GM19023 (cell line): Measurements from ENCODE around the gene IGFL3.
"Not testable (repeated sequence)": the region's sequence is repeated elsewhere in the genome, so short reads cannot be mapped to it uniquely, and the experiment has no call there.

Experiments
- ATAC-seq: cut with Tn5 transposase; IDR thresholded peaks from one replicate; pipeline ENCODE4 v1.9.1; 2021; ENCODE audit warnings: mild to moderate bottlenecking, moderate library complexity; ENCODE audit not compliant: unreplicated experiment

IGFL3 gene

DNA sequence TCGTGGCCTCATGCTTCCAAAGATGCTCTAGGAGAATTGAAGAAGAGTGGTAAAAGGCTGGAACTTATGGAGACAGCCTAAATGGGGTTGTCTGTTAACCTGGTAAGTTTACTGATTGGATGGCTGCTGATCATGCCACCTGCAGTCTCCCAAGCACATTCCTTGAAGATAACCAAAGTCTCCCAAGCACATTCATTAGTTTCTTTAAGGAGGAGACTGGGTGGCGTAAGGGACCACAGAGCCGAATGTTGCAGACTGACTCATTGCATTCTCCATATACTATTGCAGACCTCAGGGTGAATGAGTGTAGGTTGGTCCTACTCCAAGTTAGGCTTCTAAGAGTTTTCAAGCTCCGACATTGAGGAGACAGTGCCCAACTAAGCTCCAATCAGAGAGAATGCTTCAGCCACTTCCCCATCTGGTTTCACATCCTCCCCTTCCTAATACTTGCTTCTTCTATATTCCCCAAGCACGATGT is at the start of gene IGFL3:
TSS of gene IGFL3 (minus strand) at position 51 of the 478 bp plus-strand sequence. CDS start at position 12, 39 bp downstream.
- no peak for ATAC-seq

DNA sequence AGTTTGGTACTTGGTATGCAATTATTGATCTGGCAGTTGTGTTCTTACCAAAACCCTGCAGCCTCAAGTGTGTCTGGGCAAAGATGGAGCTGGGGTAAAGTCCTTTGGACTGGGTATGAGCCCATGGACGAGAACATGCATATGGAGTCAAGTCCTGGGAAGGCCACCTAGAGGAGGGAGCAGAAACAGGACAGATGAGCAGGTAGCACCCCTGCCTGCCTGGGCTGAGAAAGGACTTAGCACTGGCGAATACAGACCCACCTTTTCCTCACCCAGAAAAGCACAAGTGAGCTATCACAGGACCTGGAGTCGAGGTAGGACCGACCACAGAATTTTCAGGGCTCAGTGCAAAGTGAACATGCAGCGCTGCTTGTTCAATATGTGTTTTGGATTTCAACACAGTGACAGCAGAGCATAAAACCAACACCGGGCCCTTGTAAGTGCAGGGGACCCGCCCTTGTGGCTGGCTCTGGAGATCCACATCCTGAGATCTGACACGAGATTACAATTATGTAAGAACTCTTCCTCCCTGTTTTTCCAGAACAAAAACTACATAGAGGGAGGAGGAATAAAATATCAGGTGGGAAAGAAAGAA is 49.5 kb upstream of the IGFL3 start:
- no peak for ATAC-seq

DNA sequence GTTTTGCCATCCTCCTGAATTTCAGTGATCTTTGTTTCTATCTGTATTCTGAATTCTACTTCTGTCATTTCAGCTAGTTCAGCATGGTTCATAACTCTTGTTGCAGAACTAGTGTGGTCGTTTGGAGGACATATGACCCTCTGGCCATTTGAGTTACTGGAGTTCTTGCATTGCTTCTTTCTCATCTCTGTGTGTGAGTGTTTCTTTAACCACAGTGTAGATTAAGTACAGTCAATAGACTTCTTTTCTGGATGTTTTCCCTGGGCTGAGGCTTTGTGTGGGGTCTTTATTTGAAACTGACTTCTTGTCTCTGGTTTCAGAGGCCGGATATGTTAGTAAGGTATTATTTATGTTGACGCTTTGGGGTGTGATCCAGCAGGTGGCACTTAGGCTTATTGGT is 38.2 kb upstream of the IGFL3 start:
- ATAC-seq, result no peak

DNA sequence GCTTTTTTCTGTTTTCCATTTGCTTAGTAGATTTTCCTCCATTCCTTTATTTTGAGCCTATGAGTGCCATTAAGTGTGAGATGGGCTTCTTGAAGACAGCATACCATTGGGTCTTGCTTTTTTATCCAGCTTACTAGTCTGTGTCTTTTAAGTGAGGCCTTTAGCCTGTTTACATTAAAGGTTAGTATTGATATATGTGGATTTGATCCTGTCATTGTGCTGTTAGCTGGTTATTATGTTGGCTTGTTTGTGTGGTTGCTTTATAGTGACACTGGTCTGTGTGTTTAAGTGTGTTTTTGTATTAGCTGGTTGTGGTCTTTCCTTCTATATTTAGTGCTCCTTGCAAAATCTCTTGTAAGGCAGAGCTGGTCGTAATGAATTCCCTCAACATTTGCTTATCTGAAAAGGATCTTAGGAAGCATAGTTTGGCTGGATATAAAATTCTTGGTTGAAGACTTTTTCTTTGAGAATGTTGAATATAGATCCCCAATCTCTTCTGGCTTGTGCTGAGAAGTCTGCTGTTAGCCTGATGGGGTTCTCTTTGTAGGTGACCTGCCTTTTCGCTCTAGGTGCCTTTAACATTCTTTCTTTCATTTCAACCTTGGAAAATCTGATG is 37.3 kb upstream of the IGFL3 start:
- ATAC-seq, result not testable (repeated sequence)

DNA sequence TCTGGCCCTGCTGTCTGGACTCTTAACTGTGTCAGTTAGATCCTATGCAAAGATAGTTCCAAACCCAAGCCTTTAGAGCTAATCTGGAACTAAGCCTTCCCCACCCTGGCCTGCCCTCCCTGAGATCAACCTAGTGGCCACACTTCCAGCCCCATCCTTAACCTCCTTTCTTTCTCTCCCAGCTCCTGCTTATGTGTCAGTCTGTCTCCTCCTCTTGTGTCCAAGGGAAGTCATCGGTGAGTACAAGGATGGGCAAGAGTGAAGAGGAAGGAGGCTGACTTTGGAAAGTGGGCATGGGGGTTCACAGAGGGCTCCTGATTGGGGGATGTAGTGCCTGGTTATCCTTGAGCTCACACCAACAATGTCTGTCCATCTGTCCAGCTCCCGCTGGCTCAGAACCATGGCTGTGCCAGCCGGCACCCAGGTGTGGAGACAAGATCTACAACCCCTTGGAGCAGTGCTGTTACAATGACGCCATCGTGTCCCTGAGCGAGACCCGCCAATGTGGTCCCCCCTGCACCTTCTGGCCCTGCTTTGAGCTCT is 35.8 kb upstream of the IGFL3 start:
- ATAC-seq, result no peak

DNA sequence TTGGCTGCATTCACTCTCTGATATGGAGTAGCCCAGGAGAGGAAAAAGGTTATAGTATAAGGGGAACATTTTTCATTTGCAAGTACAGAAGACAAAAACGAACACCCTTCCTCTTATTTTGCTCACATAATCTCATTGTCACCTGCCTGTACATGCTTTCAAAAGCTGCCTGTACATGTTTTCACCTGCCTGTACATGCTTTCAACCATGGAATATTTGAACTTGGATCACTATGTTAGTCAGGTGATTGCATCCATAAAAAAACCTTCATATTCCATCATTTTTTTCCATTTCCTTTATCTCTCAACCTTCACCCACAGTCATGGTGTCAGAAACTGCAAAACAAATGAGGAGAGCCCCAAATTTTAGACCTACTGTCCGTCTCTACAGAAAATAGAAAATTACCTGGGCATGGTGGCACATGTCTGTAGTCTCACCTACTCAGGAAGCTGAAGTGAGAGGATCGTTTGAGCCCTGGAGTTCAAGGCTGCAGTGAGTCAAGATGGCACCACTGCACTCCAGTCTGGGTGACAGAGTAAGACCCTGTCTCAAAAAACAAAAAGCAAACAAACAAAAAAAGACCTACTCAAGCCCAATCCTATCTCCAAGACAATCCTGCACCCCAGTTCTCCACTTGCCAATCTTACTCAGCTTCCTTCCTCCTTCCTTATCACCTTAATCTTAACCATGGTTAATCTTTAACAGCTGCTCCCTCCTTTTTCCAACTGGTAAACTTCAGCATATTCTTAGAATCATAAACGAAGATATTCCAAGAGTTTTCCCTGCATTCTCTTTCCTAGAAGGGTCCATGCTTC is 35.1 kb upstream of the IGFL3 start:
- no peak for ATAC-seq

DNA sequence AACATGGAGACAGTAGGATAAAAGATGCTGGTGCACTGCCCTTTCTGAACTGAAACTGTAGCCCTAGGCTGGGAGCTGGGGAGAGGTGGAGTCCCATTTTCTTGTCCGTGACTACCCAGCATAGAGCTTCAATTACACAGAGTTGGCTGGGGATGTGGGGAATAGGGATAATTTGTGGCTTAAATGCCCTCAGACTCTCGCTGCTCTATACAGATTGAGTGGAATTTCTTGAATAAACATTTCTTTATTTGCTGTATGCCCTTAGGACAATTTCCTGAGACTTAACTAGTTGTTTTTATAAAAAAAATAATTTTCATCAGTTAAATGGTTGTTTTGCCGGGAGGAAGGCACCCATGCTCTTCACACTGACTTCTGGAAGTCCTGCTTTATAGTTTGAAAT is 30.7 kb upstream of the IGFL3 start:
- no peak for ATAC-seq

DNA sequence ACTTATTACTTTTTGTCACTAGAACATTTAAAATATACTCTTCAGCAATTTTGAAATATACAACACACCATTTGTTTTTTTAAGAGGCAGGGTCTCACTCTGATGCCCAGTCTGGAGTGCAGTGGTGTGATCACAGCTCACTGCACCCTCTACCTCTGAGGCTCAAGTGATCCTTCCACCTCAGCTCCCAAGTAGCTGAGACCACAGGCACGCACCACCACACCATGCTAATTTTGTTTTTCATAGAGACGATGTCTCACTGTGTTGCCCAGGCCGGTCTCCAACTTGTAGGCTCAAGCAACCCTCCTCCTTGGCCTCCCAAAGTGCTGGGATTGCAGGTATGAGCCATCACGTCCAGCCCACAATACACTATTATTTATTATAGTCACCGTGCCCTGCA is 26.1 kb upstream of the IGFL3 start:
- no peak for ATAC-seq

DNA sequence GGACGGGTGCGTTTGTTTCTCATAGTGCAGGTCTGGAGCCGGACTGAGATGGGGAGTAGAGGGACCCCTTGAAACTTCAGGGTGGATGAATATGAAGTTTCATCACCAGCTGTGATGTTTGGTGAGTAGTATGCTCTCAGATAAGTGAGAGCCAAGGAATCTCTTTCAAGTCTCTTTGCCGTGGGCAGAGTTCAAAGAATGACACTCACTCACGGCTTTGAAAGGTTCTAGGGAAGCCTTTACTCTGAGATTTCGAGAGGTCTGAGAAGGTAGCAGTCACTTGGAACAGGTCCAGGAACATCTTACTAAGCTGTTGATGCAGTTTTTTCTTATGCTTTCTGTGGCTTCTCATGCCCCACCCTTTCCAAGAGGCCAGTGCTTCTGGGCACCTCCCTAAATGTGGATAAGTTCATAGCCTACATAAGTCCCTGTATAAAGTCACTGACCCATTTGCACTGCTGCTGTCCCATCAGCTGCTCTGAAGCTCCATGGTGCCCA is 23.4 kb upstream of the IGFL3 start, which contains the start of gene IGFL2:
TSS of gene IGFL2 (plus strand) at position 448 of the 498 bp plus-strand sequence. CDS start at position 489, 41 bp downstream.
- ATAC-seq, result no peak

DNA sequence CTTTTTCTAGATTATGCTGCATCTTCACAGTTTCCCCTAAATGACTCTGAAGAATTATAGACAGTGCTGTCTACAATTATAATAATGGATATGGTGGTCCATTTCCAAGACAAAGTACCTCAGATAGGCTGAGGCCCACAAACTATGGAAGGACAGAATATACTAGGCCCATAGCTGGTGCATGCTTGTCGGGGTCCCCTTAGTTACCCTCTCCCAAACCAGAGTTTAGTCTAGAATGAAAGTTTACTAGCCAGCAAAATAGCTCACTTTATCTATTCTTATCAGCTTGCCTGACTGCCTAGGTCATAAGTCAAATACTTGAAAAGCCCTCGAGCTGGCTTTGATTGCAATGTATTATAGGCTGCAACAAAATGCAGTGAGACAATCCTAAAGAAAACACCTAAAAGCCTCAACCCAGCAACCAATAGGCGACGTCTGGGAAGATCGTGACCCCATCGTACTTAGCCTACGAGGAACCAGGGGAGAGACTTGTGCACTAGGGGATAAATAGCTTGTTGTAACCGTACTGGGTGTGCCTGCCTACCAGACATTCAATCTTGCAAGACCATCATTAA is 22.8 kb upstream of the IGFL3 start:
- ATAC-seq, result no peak

DNA sequence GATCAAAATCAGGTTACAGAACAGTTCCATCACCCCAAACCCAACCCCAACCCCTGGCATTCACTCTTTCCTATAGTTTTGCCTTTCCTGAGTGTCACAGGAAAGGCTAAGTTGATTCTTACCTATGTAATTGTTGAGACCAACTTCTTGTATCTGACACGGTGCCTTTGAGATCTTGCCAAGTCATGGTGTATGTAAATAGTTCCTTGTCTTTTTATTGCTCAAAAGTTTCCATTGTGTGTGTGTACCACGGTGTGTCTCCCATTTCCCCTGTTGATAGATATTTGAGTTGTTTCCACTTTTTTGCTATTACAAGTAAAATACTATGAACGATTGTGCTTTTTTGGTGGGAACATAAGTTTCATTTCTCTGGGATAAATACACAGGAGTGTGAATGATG is 20.3 kb upstream of the IGFL3 start:
- ATAC-seq, result no peak

DNA sequence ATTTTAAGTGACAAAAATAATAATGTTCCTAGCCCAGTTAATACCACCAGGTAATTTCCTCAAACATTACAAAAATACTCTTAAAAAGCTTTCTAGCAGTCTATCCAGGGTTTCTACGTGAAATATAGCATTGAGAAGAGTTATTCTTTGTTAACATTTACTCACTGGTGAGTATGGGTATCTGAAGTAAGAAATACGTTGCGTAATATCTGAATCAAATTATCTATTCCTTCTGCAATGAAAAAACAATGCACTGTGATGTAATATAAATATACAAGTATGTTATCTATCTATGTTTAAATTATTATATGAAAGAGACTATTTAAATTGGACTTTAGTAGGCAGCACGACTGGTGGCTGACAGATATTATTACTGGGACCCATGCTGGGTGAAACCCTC is 17.8 kb upstream of the IGFL3 start:
- ATAC-seq, result no peak

DNA sequence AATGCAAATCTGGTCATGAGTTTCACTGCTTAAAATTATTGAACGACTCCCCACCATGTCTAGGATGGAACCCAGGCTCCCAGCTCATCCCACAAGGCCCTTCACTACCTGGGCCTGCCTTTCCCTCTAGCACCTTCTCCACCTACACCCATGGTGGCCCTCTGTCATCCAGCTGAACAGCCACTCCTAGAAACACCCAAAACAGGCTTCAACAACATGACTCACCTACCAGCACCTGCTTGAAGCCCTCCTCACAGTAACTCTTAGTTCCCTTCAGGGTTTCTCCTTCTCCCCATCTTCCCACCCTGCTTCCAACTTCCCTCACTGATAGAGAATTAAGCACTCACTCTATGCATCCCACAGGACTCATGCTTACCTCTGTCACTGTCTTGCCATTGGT is 16.9 kb upstream of the IGFL3 start:
- no peak for ATAC-seq

DNA sequence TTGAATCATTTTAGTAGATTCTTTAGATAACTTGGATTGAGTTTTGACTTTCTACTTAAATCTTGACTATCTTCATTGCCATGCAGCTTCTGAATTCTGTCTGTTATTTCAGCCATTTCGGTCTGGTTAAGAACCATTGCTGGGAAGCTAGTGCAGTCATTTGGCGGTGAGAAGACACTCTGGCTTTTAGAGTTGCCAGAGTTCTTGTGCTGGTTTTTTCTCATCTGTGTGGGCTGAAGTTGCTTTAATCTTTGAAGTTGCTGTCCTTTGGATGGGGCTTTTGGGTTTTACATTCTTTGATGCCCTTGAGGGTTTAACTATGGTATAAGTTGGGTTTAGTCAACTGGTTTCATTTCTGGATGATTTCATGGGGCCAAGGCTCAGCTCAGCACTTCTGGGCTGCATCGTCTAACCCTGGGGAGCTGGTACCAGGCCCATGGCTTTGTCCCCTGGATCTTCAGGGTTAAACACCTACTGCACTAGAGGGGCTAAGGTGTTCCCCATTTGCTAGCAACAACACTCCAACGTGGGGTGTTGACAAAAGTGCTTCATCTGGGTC is 13.5 kb upstream of the IGFL3 start:
- ATAC-seq, result no peak

DNA sequence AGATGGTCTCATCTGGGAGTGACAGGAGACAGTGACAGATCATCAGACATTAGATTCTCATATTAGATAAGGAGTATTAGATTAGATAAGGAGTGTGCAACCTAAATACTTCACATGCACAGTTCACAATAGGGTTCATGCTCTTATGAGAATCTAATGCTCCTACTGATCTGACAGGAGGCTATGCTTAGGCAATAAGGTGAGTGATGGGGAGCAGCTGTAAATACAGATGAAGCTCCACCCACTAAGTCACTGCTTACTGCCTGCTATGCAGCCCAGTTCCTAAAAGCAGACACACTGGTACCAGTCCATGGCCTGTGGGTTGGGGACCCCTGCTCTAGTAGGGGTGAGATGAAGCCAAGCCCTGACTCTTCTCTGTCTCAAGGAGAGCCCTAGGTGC is 10.0 kb upstream of the IGFL3 start:
- ATAC-seq, result no peak

DNA sequence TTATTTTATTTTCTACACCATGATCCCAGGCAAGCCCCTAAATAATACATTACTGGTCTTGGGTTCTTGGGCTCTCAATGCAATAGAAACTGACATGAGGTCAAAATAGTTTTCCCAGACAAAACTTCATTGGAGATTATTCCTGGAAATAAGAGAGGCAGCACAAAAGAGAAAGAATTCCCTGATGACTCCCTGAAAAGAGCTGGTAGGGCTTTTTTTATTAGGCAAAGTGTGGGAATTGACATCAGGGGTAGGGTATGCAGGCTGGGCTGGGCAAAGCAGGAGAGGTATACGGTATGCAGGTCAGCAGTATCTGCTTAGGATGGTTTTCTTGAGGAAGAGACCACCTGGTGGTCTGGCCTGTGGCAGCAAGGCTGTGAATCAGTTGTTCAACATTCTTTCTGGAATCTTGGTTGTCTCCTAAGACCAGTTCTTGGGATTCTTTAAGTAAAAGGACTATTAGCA is 9.3 kb upstream of the IGFL3 start:
- ATAC-seq, result no peak

DNA sequence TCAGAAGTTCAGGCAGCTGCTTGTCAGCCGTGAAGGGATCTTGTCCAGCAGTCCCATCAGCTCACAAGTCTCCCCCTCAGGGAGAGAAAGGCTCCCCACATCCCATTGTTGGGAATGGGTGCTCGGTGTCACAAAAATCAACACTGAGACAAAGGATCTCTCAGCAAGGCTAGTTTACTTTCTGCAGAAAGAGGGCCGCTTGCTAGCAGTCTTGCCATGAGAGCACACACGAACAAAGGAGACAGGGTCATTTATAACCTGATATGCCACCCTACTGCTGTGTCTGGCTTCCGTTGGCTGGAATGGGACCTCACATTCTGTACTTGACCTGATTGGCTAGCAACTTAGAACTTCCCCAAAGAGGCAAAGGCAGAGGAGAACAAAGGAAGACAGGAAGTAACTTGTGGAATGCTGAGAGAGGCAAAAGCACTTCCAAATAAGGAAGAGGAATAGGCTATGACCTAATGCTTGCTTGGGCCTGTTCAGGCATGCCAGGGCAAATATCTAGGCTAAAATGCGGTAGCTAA is 8.7 kb upstream of the IGFL3 start:
- no peak for ATAC-seq

DNA sequence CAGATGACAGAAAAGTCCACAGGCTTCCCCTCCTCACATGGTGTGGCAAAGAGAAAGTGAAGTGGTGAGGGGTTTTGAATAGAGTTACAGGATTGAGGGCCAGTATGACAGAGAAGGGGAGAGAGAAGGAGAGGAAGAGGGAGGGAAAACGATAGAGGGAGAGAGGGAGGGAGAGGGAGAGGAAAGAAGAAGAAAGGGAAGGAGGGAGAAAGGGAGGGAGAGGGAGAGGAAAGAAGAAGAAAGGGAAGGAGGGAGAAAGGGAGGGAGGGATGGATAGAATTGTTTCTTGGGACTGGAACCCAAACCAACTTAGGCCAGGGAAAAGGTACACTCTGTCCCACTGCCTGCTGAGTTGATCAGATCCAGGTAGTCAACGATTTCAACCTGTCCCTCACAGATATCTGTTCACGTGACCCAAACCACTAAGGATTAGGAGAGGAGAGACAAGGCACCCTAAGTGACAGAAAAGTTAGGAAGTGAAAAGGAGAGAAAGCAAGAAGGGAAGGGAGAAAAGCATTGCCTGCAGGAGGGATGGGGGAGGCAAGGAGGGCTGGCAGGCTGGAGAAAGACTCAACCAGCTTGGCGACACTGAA is 8.1 kb upstream of the IGFL3 start:
- ATAC-seq, result no peak

DNA sequence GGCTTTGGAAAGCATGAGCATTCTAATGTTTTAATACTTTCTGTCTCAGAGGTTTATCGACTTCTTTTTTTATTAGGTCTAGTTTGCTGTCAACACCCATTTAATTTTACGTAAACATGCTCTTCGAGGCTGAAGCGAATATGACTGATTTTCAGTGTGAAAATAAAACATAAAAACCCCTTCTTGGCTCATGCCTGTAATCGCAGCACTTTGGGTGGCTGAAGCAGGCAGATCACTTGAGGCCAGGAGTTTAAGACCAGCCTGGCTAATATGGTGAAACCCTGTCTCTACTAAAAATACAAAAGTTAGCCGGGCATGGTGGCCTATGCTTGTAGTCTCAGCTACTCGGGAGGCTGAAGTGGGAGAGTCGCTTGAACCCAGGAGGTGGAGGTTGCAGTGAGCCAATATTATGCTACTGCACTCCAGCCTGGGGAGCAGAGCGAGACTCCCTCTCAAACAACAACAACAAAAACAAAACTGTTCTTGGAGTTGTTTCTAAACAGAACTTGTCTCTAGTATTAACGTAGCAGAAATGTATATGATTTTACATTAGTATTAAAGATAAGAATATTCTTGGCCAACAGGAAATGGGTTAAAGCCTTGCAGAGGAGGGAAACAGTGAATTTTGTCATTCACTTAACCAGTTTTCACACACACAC is 7.1 kb upstream of the IGFL3 start:
- no peak for ATAC-seq
